Limb (tissue), 2 donors: ENCODE measurements around the gene ACOT11.
"Not testable (repeated sequence)": the region's sequence is repeated elsewhere in the genome, so short reads cannot be mapped to it uniquely, and the experiment has no call there.

Experiments
- DNase-seq, 2 donors: peaks; one replicate each; pipeline ENCODE4 v3.0.0-alpha.2; 2016; ENCODE audit errors: extremely low spot score in 2 of 2

The ACOT11 gene

DNA sequence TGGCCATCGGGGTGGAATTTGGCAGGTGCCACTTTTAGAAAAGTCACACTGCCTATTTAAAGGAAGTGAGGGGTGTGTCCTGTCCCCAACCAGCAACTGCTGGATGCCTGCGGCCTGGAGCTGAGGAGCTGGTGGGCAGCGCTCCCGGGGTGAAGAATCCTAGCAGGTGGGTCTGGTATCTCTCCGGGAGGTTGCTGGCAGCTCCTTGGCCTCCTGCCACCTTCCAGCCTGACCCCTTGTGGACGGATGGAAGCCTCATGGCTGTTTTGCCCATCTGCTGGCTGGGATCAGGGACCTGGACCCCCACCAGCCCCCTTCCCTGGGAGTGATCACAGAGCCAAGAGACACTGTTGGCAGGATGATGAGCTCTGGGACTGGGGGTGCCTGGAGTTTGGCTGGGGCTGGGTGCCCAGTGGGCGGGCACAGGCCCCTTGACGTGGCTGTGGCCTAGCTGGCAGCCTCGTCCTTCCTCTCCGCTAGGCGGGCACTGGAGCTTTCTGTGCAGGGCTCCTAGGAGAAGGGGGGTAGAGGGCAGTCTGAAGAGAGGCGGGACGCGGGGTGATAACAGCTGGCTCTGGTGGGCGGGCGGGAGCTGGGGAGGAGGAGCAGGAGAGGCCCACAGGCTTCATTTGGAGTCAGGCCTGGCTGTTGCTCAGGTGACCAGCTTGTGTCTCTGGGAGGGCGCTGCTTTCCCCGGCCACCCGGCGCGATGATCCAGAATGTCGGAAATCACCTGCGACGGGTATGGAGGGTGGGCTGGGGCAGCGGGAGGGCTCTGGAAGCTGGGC, at the start of gene ACOT11:
Gene ACOT11 (plus strand): TSS at position 628 of the 788 bp plus-strand sequence. CDS start 82 bp downstream, at position 710.
- peak; percentile 86 to 91 for DNase-seq

DNA sequence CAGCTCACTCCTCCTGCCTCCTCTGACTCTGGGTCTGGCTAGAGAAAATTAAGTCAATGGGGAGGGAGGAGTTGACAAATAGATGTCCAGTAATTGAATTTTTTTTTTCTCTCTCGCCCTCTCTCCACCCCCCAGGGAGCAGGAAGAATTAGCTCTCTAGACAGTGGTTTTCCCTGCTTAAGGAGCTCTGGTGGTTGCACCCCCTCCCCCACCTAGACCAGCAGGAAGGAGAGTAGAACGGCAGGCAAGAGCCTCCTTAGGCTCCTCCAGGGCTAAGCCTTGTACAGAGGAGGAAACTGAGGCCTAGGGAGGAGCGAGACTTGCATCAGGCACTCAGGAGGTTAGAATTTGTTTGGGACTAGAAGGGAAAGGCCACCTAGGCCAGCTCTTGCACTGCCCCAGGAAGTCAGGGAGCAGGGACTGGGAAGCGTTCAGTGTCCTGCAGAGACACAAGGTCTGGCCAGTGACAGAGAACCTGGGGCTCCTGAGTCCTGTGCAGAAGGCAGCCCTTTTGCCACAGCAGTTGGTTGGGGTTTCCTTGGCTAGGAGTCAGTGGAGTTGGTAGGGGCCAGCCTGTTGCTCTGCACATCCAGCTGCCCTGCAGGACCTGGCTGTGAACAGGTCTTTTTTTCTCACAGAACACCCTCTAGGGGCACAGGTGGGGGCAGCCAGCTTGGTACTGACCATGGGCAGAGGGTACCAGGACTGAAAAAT, 49.5 kb upstream of the ACOT11 start:
- no peak for DNase-seq

DNA sequence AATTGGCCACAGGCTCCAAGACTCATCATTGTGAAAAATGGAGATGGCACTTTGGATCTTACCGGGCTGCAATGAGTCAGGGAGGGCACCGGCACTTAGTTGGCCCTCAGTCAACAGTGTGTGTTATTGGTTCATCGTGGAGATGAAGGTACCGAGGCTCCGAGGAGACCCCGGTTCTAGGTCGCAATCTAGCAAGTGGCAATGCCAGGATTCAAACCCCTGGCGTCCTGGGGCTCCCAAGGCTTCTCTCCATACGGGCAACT, 49.0 kb upstream of the ACOT11 start:
- no peak for DNase-seq

DNA sequence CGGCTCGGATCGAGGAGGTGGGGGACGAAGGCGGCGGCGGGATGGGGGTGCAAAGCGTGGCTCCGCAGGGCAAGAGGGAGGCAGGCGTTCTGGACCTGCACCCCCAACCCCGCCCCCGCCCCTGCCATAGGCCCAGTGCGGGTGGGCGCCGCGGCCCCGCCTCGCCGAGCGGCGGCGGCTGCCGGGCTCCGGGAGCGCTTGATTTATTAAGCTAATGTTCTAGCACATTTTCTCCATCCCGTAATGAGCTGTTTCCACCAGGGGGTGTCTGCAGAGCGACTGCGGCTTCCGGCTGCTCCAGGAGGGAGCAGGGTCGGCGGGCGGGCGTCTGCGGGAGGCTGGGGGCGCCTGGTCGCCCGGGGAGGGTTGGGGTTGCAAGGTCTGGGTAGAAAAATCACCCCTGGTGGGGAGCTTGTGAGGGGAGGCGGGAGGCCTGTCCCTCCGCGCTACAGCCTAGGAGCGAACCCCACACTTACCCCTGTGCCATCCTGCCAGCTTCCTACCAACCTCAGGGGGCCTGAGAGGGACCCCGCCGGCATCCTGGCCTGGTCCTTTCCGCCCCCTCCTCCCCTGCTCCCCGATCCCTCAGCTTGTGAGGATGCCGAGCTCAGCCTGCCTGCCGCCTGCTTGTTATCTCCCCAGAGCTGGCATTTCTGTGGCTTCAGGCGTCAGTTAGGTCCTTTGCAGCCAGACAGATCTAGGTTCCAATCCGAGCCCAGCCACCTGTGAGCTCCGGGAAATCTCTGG, 48.5 kb upstream of the ACOT11 start:
- DNase-seq: peak in 1 of 2 donors; percentile 79

DNA sequence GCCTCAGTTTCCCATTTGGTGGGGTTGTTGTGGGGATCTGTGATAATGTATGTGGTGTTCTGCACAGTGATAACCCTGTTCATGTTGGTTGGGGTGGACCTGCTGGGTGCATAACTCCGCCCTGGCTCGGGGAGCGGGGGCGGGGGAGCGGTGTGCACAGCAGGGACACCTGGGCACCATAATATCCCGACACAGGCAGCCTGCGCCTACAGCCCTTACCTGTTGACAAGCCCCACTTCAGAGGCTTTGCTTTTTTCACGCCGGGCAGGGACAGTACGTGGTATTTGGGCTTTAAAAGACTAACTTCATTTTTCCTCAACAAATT, 48.0 kb upstream of the ACOT11 start:
- peak in 1 of 2 donors; percentile 39 for DNase-seq

DNA sequence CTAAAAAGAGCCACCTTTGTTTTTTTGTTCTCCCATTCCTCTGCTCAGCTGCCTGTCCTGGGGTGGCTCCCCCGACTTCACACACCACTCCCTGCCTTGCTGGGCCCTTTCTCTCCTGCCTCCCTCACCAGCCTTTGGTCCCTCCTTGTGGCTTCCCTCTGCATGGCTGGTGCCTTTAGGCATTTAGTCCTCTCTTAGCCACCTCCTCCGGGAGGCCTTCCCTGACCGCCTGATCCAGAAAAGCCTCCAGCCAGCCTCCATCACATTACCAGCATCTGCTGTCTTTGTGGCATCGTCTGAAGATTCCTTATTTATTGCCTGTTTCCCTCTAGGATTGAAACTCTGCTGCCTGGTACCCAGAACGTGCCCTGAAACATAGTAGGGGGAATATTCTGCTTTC, 46.2 kb upstream of the ACOT11 start:
- no peak for DNase-seq

DNA sequence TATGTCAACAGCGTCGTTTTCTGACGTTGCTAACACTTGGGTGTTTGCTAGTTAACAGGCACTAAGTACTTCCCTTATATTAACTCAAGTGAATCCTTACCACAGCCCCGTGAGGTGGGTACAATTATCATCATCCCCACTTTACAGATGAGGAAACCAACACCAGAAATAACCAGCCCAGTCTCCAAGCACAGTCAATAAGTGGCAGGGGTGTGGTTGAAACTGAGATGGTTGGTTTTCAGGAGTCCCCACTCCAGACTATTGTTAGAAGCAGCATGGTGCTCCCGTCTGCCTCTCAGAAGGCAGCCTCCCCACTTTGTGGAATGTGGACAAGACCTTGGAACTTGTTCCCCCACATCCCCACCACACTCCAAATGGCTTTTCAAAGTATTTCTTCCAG, 45.7 kb upstream of the ACOT11 start:
- DNase-seq: no peak

DNA sequence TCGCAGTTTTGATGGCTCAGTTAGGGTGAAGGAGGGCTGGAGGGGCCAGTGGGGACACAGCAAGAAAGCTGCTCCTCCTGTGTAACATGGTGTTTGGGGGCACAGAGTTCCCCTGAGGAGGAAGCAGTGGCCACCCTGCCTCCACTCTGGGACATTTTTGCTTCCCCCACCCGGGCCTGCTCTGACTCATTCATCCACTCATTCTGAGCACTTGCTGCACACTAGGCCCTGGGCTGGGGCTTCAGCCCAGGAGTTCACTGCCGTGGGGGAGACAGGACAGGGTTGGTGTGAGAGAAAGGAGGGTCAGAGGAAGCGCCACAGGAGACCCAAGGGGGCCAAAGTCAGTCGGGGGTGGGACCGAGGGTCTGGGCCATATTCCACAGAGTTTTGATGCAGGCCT, 41.4 kb upstream of the ACOT11 start:
- DNase-seq: no peak

DNA sequence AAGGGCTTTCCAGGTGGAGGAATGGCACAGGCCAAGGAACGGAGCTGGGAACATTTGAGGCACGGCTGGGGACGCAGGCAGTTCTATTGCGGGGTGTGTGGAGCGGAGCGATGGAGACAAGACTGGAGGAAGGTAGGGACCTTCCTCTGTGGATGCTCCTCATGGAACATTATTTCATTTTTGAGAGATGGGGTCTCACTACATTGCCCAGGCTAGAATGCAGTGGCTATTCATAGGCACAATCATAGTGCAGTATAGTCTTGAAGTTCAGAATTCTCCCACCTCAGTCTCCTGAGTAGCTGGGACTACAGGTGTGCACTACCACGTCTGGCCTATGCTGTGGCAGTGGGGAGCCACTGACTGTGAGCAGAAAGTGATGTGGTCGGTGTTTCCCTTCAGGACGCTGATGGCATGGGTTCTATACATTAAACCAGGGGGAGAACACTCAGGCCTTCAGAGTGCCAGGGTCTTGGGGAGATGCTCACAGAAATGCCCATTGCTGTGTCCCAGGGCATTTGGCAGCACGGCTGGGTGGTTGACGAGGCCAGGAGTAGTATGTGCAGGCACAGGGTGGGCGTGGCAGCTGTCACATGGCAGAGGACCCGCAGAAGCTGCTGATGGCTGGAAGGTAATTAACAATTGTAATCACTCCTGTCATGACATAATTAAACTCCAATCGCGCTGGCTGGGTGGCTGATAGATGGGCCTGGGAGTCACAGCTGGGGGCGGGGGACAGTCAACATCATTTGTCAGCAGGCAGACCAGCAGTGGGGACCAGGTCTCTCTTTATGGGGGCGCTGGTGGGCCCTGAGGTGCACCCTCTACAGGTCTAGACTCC, 40.8 kb upstream of the ACOT11 start:
- no peak for DNase-seq

DNA sequence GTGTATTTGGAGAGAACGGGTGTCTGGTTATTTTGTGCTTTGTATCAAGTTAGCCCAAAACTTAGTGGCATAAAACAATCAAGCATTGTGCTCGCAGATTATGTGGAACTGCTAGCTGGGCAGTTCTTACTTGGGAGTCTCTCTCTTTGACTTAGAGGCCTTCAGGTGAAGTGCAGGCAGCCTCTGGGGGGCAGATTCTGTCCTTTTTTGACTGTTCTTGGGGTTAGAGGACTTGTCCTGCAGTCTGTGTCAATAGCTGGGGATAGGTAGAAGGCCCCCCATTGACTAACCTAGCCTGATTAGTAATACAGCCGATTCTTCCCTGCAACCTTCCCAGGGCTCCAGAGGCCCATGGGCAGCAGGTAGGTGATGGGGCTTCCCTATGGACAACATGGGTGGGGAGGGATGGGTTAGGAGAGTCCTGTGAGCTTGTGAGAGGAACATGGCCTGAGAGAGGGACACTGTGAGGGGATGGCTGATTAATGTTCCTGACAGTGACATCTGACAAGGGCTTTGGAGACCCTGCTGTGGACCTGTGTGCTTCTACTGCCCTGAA, 37.2 kb upstream of the ACOT11 start:
- no peak for DNase-seq

DNA sequence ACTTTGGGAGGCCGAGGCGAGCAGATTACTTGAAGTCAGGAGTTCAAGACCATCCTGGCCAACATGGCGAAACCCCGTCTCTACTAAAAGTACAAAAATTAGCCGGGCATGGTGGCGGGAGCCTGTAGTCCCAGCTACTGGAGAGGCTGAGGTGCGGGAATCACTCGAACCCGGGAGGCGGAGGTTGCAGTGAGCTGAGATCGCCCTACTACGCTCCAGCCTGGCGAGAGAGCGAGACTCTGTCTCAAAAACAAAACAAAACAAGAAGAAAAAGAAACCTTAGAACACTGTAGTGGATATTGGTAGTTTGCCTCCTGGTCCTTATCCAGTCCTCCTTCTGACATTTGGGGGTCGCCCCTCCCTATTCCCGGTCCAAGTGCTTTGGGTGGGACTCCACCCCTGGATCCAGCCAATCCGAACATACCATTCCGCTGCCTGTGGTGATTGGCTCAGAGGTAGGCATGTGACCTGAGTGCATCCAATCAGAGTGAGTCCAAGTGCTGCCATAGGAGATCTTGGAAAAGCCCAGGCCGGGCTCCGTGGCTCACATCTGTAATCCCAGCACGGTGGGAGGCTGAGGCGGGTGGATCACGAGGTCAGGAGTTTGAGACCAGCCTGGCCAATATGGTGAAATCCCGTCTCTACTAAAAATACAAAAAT, 34.0 kb upstream of the ACOT11 start:
- DNase-seq: not testable (repeated sequence)

DNA sequence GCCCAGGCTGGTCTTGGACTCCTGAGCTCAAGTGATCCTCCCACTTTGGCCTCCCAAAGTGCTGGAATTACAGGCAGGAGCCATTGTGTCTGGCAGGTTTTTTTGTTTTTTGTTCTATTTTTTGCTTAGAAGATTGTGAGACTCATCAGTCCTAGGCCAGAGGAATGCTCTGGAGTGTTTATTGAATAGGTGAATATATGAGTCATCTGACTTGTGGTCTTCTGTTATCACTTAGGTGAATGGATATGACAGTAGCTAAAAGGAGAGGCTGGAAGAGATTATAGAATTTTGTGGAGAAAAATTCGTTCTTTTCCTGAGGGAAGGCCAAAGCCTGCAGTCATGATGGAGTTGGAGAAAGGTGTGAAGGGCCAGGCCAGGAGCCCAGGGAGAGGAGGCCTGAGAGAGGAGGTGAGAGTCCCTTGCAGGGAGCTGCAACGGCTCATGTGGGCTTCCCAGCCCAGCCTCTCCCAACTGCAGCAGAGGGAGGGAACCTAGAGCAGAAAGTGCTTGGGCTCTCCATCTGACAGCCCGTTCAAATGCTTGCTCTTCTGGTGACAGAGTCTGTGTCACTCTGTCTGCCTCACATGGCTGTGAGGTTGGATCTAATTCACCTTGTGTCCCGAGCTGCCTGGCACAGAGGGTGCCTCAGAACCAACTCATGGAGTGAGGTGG, 31.6 kb upstream of the ACOT11 start:
- DNase-seq: no peak

DNA sequence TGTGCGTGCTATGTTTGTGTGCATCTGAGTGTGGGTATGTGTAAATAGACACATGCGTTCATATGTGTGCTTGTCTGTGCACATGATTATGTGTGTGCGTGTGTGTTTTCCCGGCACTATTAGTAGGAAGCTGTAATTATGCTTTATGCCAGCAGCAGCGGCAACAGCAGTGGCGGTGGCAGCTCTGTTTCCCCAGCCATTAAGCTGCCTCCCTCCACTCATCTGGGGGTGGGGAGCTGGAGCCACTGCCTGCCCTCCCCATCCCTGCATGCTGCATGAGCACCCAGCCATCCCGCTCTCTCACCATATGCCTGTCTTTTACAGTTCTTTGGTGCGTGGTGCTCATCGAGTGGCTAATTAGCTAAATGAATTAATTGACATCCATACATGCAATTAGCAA, 30.5 kb upstream of the ACOT11 start:
- DNase-seq: no peak

DNA sequence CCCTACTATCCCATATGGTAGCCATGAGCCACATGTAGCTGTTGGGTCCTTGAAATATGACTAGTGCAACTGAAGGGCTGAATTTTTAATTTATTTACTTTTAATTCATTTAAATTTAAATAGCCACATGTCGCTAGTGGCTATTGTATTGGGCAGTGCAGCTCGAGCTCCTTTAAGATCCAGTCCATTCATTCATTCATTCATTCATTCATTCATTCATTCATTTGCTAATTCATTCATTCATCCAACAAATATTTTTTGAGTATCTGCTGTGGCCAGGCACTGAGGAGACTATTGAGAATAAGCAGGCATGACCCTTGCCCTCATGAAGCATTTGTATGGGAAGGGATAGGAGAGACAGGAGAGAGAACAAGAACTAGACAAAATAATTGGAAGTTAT, 29.5 kb upstream of the ACOT11 start:
- no peak for DNase-seq

DNA sequence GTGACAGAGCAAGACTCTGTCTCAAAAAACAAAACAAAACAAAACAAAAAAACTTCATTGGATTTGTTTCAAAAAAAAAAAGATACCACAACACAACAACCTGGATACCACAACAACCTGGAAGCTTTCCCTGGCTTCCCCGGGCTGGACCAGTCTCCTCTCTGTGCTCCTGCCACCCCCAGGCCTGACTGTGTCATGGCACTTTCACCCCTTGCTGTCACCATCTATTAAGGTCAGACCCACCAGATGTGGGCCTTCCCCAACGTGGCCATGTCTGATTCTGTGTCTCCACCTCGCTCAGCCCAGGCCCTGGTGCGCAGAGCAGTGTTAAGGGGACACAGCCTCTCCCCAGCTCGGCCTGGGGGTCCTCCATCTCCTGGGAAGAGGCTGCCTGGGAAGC, 28.3 kb upstream of the ACOT11 start:
- DNase-seq: no peak

DNA sequence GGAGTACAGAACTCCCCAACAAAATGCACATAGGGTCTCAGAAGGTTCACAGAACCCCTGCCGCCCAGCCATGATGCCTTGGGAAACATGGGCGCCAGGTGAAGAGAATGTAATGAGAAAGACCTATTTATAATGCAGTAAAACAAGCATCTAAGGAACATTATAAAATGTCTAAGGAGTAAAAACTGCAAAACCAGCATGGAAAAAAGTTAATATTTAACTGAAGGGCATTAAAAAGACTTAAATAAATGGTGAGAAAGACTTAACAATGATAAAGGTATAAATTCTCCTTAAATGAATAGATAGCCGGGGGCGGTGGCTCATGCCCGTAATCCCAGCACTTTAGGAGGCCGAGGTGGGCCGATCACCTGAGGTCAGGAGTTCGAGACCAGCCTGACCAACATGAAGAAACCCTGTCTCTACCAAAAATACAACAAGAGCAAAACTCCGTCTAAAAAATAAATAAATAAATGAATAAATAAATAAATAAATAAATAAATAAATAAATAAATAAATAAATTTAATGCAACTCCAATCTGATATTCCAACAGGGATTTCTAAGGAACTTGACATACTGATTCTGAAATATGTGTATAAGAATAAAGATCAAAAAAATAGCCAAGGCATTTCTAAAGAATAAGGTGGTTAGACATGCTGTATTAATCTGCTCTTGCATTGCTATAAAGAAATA, 27.3 kb upstream of the ACOT11 start:
- DNase-seq: no peak

DNA sequence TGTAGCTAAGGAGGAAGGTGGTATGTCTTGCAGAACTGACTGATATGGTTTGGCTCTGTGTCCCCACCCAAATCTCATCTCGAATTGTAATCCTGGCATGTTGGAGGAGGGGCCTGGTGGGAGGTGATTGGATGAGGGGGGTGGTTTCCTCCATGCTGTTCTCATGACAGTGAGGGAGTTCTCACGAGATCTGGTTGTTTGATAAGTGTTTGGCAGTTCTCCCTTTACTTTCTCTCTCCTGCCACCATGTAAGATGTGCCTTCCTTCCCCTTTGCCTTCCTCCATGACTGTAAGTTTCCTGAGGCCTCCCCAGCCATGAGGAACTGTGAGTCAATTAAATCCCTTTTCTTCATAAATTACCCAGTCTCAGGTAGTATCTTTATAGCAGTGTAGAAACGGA, 21.5 kb upstream of the ACOT11 start:
- DNase-seq: not testable (repeated sequence)

DNA sequence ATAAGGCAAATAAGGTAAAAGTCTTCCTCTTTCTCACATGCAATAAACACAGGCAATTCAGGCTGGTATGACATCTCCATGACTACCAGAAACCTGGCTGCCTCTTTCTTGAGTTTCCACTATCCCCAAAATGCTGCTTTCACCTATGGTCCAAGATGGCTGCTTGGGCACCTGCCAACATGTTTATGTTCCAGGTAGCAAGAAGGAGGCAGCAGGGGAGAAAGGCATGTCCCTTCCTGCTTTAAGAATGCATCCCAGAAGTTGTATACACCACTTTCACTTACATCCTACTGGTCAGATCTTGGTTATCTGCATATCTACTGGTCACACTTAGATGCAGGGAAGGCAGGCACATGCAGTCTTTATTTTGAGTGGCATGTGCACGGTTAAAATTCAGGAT, 19.4 kb upstream of the ACOT11 start:
- no peak for DNase-seq

DNA sequence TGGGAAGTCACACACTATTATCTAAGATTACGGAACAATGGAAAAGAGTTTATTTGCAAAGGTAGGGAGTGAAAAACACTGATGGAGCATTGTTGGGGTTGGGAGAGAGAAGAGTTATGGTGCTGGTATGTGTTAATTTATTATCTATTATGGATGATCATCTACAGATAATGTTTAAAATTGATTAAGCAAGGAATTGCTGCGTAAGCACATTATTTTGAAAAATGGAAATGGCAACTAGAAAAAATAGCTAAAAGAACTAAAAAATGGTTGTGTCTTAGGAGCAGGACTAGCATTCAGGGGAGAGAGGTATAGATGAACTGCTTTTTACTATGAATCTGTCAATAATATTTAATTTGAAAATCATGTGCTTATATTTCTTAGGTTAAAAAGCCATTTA, 16.0 kb upstream of the ACOT11 start:
- no peak for DNase-seq

DNA sequence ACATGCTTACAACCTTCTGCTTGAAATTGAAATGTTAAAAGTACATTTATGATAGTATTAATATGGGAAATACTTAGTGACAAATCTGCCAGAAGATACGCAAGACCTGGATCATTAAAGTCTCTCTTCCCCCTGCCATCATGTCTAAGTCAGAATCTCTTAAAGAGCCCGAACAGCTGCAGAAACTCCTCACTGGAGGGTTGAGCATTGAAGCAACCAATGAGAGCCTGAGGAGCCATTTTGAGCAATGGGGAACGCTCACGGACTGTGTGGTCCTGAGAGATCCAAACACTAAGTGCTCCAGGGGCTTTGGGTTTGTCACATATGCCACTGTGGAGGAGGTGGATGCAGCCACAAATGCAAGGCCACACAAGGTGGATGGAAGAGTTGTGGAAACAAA, 11.4 kb upstream of the ACOT11 start:
- not testable (repeated sequence) for DNase-seq
